Upper lobe of left lung (tissue), 4 donors: ENCODE results near the gene BRIX1.

Source experiments
- CTCF ChIP-seq, 6 experiments: fragments of 450-650 bp in 4 of 6; fragments of 200-600 bp in 2 of 6; sonication (generic) in 2 of 6; IDR thresholded peaks; one replicate each; pipeline ENCODE4 v1.5.1; 2016 to 2019; ENCODE audit warnings: antibody characterized with exemption in 6 of 6
- EP300 ChIP-seq, 4 donors: sonication (generic); formaldehyde crosslinking; IDR thresholded peaks; one replicate each; pipeline ENCODE4 v1.5.1; 2017; ENCODE audit warnings: antibody characterized with exemption in 4 of 4, control low read depth in 2 of 4
- POLR2A ChIP-seq, 4 donors: fragments of 450-650 bp; IDR thresholded peaks; one replicate each; pipeline ENCODE4 v1.5.1; 2016 to 2017; ENCODE audit warnings: antibody characterized with exemption in 4 of 4, mild to moderate bottlenecking in 2 of 4
- POLR2AphosphoS5 ChIP-seq, 2 donors: sonication (generic); formaldehyde crosslinking; IDR thresholded peaks; one replicate each; pipeline ENCODE4 v1.5.1; 2017; ENCODE audit warnings: antibody characterized with exemption in 2 of 2

- TF ChIP-seq CTCF (IDR thresholded peaks at IDR 0.05) (no peak), EP300 (IDR thresholded peaks at IDR 0.05) (no peak), POLR2AphosphoS5 (IDR thresholded peaks at IDR 0.05) (no peak), POLR2A (IDR thresholded peaks at IDR 0.05) (no peak)
These were observed 52.7 kb downstream of the BRIX1 start for GRCh38 chr5:34968258-34968657.
